Subcutaneous adipose tissue (tissue), 4 donors: ENCODE data around the gene ANGEL2. TPM values are rescaled to one million over a fixed set of nuclear protein-coding genes. Genes with fewer than 3 reads are reported as not detected.

Experiments
- total RNA-seq, 4 donors: library from RNA; depleted of rRNA; stranded (reverse); fragments of >200 nt; gene quantifications; one replicate each; pipeline ENCODE4 v1.1.0, GENCODE V29; 2016
- TF ChIP-seq, protein P1 (sequence below): fragments of 450-650 bp; IDR thresholded peaks from one replicate; pipeline ENCODE4 v1.5.1; 2016; ENCODE audit warnings: low read depth, mild to moderate bottlenecking, control low read depth, antibody characterized with exemption, moderate library complexity

ANGEL2 gene
- total RNA-seq, 4 donors from 2014 or later: 53.3 to 66.5 (median 62.5) TPM

DNA sequence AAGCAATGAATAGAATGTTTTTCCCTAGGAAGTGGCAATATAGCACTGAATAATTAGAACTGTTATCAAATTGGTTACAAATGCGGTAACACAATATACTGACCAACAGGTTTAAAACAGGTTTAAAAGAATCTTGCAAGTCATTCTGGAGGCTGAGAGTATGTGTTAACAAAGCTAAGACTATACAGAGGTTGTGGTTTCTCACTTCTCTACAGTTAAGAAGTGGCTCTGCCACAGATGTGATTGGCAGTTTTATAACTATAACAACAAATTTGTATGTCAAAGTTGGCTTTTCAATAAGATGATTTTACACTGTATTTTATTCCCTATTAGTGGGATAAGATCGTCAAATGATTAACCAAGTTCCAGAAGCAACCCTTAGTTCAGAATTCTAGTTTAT is 7.1 kb downstream of the ANGEL2 start:
- TF ChIP-seq, protein P1, sequence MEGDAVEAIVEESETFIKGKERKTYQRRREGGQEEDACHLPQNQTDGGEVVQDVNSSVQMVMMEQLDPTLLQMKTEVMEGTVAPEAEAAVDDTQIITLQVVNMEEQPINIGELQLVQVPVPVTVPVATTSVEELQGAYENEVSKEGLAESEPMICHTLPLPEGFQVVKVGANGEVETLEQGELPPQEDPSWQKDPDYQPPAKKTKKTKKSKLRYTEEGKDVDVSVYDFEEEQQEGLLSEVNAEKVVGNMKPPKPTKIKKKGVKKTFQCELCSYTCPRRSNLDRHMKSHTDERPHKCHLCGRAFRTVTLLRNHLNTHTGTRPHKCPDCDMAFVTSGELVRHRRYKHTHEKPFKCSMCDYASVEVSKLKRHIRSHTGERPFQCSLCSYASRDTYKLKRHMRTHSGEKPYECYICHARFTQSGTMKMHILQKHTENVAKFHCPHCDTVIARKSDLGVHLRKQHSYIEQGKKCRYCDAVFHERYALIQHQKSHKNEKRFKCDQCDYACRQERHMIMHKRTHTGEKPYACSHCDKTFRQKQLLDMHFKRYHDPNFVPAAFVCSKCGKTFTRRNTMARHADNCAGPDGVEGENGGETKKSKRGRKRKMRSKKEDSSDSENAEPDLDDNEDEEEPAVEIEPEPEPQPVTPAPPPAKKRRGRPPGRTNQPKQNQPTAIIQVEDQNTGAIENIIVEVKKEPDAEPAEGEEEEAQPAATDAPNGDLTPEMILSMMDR: no peak

DNA sequence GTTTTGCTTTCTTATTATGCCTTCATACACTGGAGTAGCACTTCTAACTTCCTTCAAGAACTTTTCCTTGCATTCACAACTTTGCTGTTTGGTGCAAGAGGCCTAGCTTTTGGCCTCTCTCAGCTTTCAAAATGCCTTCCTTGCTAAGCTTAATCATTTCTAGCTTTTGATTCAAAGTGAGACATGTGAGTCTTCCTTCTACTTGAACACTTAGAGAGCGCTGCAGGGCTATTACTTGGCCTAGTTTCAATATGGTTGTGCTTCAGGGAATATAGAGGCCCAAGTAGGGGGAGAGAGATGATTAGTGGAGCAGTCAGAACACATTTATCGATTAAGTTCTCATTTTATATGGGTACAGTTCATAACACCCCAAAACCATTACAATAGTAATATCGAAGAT is 12.4 kb downstream of the ANGEL2 start:
- TF ChIP-seq, protein P1: no peak

DNA sequence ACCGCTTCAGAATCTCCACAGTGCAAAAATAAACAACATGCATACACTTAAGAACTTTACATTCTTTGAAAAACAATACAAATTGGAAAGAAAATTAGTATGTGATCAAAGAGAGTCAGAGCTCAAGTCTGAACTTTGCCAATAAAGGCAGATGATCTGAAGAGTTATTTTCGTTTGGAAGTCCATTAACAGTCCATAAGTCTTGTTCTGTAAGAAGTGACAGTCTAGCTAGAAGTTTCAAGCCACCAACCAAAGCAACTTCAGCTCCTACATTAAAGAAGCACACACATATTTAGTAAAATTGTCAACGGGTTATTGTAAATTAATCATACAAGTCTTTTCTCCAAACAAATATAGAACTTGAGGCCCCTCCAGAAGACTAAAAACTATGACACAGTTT is 20.7 kb downstream of the ANGEL2 start:
- TF ChIP-seq, protein P1: no peak

DNA sequence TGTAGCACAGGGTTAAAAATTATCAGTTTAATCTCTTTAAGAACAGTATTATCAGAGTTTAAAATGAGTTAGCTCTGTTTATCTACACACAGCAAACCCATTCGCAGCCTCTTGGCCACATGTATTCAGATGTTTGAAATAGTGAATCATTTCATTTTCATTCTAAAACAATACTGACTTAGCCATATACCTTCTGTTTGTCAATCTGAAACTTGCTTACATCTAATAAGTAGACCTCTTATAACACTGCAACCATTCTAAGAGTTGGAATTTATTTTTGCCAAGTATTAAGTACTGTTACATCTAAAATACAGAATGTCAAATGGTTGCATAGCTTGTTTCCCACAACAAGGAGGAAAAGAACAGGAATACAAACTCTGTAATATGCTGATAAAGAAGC is 25.4 kb downstream of the ANGEL2 start:
- TF ChIP-seq, protein P1: no peak

DNA sequence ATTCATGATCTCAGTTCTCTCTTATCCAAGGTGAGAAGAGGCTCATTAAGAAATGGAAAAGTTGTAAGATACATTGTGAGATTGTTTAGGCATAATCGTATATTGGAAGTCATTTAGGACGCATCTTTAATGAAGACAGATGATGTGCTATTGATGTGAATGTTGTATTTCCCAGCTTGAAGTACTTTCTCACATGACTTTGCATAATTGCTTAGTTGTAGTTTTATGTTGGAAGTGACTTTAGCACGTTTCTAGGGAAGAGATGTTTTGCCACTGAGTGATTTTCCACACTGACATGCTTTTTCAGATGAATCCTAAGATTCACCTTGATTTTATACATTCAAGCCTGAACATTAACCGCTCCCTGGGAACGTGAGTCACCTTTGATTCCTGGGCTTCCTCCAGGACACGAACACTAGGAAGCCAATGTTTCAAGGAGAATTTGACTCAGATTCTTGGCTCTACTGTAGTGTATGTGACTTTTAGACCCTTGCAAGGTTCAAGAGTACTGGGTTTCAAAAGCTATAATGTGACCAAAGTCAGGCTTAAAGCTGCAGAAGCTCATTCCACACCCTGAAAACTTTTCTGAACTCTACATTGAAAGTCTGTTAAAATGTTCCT is 27.9 kb downstream of the ANGEL2 start:
- TF ChIP-seq, protein P1: no peak

DNA sequence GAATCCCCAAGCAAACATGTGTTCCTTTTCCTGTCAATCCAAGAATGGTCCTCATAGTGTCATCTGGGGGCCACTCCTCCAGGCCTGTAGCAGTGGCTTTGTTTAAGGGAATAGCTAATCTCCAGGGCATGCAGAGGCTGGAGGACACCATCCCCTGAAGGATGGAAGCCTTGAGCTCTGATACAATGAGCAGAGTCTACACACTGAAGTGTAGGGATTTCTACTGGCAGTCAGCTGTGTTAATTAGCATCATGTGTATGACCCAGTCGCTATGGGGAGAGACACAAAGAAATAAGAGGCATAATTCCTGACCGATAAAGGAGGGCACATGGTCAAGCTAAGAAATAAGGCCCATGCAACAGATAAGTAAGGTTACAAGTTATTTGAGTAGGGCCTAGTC is 29.1 kb downstream of the ANGEL2 start:
- TF ChIP-seq, protein P1: no peak

DNA sequence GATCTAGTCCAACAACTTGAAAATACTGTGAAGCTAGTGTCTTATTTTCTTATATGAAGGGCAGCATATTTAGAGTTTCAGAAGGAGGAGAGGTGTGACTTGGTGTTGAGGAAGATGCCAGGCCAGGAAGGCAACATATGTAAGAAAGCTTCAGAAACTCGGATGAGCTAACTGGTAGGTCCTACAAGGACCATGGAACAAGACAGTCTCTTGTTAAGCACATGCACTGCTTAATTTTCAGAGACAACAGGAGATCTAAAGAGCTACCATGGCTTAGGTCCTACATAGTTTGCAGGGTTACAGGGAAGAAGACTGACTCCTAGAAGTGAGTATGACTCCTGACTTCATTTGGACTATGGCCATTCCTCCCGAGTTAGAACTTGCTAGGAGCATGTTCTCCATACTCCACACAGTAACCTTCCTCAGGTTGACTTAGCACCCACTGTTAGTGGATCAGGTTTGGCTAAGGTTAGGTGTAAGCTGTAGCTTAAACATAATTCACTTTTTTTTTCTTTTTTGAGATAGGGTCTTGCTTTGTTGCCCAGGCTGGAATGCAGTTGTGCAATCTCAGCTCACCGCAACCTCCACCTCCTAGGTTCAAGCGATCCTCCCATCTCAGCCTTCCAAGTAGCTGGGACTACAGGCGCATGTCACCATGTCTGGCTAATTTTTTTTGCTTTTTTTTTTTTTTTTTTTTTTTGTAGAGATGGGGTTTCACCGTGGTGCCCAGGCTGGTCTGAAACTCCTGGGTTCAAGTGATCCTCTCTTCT is 31.0 kb downstream of the ANGEL2 start:
- TF ChIP-seq, protein P1: no peak
